GM18499 (cell line): Measurements from ENCODE around the gene SLIT3.
A peak's percentile ranks its signal among the peaks of the same experiment; 100 is the strongest.

ENCODE experiments used
- ATAC-seq: cut with Tn5 transposase; IDR thresholded peaks from one replicate; pipeline ENCODE4 v1.9.1; 2021; ENCODE audit warnings: moderate number of reproducible peaks; ENCODE audit not compliant: insufficient read depth, unreplicated experiment

Gene SLIT3

GRCh38 chr5:168885324-168886120 is 415.4 kb downstream of the SLIT3 start:
- no peak for ATAC-seq

GRCh38 chr5:168883991-168884390 is 416.9 kb downstream of the SLIT3 start:
- ATAC-seq = no peak

GRCh38 chr5:168883281-168883741 is 417.6 kb downstream of the SLIT3 start:
- ATAC-seq = no peak

- no peak for ATAC-seq
Observed at GRCh38 chr5:168882283-168882682, 418.7 kb downstream of the SLIT3 start.

GRCh38 chr5:168881427-168882149 is 419.4 kb downstream of the SLIT3 start:
- no peak for ATAC-seq

GRCh38 chr5:168879929-168880328 is 421.0 kb downstream of the SLIT3 start:
- peak; percentile 93 for ATAC-seq

- ATAC-seq = no peak
Observed at GRCh38 chr5:168879331-168879730, 421.6 kb downstream of the SLIT3 start.

GRCh38 chr5:168878135-168878745 is 422.7 kb downstream of the SLIT3 start:
- ATAC-seq = no peak

- no peak for ATAC-seq
Observed at GRCh38 chr5:168877132-168877892, 423.6 kb downstream of the SLIT3 start.

GRCh38 chr5:168876419-168876818 is 424.5 kb downstream of the SLIT3 start:
- ATAC-seq = no peak

- no peak for ATAC-seq
Observed at GRCh38 chr5:168875832-168876231, 425.1 kb downstream of the SLIT3 start.

GRCh38 chr5:168874713-168875380 is 426.1 kb downstream of the SLIT3 start:
- no peak for ATAC-seq

GRCh38 chr5:168872246-168872645 is 428.7 kb downstream of the SLIT3 start:
- ATAC-seq = no peak

- ATAC-seq = no peak
Observed at GRCh38 chr5:168870910-168871309, 430.0 kb downstream of the SLIT3 start.

- ATAC-seq = no peak
Observed at GRCh38 chr5:168869615-168870227, 431.2 kb downstream of the SLIT3 start.

GRCh38 chr5:168867241-168867640 is 433.7 kb downstream of the SLIT3 start:
- no peak for ATAC-seq

- ATAC-seq = no peak
Observed at GRCh38 chr5:168865968-168866367, 435.0 kb downstream of the SLIT3 start.

- no peak for ATAC-seq
Observed at GRCh38 chr5:168863021-168863420, 437.9 kb downstream of the SLIT3 start.

- no peak for ATAC-seq
Observed at GRCh38 chr5:168860503-168860902, 440.4 kb downstream of the SLIT3 start.
